GM12892 (cell line): ENCODE measurements around the gene TNFRSF8.

ENCODE experiments used
- DNase-seq: peaks from one replicate; pipeline ENCODE4 v3.0.0; 2011; ENCODE audit not compliant: insufficient read length
- FAIRE-seq: peaks from 2 replicates; lab custom pipeline; 2011; peaks lifted over from hg19 to GRCh38; lab: Jason Lieb, UNC
- POLR2A ChIP-seq: IDR thresholded peaks from 2 replicates; pipeline ENCODE4 v1.6.1; 2011; ENCODE audit warnings: low read depth, low read length, control low read depth
- POLR2AphosphoS5 ChIP-seq: IDR thresholded peaks from 2 replicates; pipeline ENCODE4 v1.6.1; 2011; ENCODE audit warnings: low read depth, low read length, control low read depth
- TAF1 ChIP-seq: IDR thresholded peaks from 2 replicates; pipeline ENCODE4 v1.6.1; 2011; ENCODE audit warnings: low read depth, mild to moderate bottlenecking, control low read depth, low read length, borderline replicate concordance

Gene TNFRSF8

DNA sequence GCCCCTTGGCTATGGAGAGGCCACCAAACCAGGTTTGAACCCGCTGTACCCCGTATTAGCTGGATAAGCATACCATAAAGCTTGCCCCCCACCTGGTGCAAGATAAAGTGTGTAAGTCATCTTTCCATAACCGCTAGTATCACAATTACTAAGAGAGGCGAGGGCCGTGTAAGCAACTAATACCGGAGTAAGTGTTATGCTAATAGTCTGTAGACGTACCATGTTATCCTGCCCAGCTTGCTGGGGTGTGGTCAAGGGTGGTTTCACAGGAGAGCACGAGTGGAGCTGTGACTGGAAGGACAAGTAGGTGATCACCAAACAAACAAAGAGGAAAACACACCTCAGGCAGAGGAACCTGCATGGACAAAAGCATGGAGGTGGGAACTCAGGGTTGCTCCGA lies 100.1 kb downstream of the TNFRSF8 start:
- DNase-seq = no peak
- peak; percentile 95 for FAIRE-seq
- TF ChIP-seq POLR2A (no peak), POLR2AphosphoS5 (no peak), TAF1 (no peak)

DNA sequence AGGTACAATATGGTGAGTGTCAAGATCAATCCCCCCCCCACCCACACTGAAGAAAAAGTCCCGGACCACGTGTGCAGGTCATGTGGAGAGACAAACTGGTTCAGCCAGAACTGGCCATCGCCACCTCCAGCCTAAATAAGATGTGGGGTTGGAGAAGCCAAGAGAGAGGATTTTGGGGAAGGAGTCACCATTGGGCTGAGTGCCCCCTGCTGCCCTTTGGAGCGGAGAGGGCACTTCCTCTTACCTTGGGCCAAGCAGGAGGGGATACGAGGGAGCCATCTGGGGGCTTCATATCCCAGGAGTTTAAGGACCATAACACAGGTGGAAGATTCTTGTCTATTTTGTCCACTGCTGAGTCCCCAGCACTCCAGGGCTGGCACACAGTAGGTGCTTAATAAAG lies 101.1 kb downstream of the TNFRSF8 start:
- TF ChIP-seq TAF1 (no peak), POLR2AphosphoS5 (no peak), POLR2A (no peak)
- DNase-seq (no peak), FAIRE-seq (no peak)

DNA sequence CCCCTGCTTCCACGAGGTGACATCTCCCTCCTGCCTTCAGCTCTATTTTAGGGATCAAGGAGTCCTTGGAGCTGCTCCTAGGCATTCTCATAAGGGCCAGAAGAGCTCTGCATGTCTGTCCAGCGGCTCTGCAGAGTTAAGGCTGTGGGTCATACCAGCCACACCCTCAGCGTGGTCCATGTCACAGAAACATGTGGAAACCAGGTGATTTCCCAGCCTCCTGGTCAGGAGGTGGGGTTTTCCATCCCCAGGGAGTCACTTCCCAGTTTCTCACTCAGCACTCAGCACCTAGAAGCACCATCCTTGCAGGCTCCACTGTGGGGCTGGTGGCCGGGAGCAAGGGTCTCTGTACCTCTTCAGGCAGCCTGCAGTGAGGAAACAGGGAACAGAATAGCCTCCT lies 102.2 kb downstream of the TNFRSF8 start:
- no peak for TF ChIP-seq TAF1
- TF ChIP-seq POLR2AphosphoS5 = no peak
- no peak for TF ChIP-seq POLR2A
- DNase-seq (no peak), FAIRE-seq (no peak)

DNA sequence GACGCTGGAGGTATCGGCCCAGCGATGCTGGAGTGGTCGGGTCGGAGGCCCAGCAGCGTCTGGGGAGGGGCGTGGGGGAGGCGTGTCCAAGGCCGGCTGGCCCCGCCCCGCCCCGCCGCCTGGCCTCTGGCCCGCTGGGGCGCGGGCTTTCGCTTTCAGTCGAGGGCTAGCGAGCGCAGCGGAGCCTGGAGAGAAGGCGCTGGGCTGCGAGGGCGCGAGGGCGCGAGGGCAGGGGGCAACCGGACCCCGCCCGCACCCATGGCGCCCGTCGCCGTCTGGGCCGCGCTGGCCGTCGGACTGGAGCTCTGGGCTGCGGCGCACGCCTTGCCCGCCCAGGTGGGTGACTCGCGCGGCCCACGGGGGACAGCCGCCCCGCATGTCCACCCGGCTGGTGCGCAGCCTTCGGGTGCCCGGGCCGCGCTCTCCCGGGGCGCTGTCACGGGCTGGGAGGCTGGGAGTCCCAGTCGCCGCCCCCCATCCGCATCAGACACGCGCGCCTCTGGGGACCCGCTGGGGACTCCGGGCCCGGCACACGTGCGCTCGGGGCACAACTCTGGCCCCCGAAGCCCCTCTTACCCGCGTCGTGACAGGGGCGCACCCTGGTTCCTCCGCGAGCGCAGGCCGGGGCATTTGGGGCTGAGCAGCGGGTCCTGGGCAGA lies 103.9 kb downstream of the TNFRSF8 start, which contains the start of gene TNFRSF1B:
TNFRSF1B (plus strand) TSS at position 158 of the 659 bp plus-strand sequence; CDS start at position 259, 101 bp downstream.
- DNase-seq = peak; percentile 92
- FAIRE-seq = peak; percentile 95
- TF ChIP-seq POLR2AphosphoS5 = peak; percentile 88
- TF ChIP-seq TAF1 = peak; percentile 99
- peak; percentile 96 for TF ChIP-seq POLR2A

DNA sequence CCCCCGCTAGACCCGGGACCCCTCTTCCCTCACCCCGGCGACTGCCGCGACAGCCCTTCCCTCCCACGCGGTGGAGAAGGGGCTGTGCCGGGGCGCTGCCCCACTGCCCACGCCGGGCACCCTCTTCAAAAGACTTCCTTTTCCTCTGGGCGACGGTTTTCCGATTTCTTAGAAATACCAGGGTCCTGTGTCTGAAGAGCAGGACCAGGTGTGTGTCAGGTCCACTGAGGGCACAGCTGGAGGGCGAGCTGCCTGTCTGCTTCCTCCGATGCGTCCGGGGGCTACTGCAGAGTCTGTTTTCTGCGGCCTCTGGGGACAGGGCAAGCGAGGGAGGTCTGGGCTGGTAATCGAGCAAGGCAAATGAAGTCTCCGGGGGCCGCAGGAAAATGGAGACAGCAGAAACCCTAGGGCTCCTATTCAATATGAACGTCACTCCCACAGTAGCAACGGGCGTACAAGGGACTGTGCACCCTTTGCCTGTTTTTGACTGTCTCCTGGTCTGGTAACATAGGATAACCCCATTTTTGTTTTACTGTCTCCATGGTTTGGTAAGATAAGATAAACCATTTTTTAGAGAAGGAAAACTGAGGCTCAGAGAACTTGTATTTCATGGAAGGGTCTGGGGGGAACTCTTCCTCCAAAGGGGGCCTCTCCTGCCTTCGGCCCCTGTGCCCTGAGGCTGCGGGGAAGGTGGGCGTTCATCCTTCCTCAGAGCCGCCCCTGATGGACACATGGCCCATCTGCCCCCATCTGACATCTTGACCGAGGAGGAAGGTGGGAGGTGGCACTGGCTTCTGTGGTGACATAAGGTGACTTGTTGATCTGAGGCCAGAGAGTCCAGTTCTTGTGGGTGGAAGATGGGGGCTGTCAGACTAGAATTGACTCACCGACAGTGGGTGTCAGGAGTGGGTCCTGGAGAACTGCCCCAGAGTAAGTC lies 104.7 kb downstream of the TNFRSF8 start:
- DNase-seq = no peak
- no peak for TF ChIP-seq TAF1
- no peak for TF ChIP-seq POLR2A
- no peak for TF ChIP-seq POLR2AphosphoS5
- peak; percentile 88 for FAIRE-seq

DNA sequence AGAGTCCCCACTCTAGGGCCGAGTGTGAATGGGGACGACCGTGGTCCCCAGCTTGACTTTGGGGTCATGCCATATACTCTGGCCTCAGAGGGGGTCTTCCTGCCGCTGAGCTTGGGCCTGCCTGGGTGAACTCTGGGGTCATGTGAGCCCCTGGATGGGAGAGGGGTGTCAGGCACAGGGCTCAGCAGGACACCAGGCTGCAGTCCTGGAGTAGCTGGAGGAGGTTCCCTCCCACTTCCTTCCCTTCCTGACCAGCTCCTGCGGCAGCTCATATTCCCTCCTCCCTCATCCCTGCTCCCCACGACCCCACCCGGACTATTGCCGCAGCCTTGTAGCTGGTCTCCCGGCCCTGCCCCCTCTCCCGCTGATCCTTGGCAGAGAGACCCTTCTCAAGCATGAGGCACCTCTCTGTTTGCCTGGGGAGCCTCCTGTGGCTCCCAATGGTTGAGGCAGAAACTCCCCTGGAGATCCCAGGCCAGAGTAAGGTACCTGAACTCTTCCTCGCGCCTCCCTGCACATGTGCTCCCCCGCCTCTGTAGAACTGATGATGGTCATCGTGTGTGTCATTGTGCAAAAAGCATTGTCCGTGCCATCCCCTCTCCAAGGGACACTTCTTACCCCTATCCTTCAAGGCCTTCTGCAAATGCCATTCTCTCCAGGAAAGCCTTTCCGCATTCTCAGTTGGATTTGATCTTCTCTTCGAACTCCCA lies 105.5 kb downstream of the TNFRSF8 start:
- FAIRE-seq (peak; percentile 83), DNase-seq (no peak)
- TF ChIP-seq TAF1 = no peak
- no peak for TF ChIP-seq POLR2A
- TF ChIP-seq POLR2AphosphoS5 = no peak

DNA sequence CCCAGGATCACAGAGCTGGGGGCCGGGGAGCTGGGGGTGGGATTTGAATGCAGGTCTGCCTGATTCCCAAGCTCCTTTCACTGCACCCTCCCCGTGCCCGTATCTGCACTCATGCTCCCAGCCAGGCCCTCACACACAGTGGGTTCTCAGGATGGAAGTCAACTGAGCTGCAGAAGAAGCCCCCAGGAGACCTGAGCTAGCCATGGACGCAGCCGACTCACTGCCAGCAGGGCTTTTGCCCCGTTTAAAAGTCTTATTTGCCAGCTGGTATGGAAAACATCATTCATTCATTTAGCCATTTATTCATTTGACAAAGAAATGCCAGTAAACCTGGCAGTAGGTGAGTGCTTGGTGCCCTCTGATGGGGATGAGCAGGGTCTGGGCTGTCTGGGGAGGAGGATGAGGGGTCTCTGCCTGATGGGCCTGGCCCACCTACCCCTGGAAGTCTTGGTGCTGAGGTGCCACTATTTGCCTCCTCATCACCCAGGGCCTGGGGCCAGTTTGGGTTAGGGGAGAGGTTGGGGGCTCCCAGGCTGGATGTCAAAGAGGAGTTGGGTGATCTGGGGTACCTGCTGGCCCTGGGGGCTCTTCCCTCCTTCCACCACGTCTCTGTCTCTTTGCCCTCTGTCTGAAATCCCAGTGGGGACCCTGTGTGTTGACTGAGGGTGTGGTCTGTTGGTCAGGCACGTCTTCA lies 106.5 kb downstream of the TNFRSF8 start:
- FAIRE-seq (no peak), DNase-seq (no peak)
- TF ChIP-seq POLR2A (no peak), POLR2AphosphoS5 (no peak), TAF1 (no peak)

DNA sequence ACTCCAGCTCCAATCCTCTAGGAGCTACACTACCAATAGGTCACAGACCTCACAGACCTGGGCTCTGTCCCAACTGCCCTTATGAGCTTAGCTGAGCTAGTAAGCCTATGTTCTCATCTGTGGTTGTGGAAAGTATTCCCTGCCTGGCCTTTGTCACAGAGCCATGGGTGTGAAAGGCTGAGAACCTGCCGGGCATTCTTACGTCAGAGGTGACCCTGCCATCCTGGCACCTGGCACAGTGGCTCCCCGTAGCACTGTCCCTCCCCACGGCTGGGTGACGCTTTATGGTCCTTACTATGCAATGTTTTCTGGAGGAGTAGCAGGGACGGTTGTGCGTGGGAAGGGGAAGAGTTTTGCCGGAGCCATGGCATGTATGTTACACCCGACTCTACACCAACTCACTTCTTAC lies 107.2 kb downstream of the TNFRSF8 start:
- no peak for DNase-seq
- TF ChIP-seq POLR2AphosphoS5 (no peak), POLR2A (no peak), TAF1 (no peak)
- no peak for FAIRE-seq

DNA sequence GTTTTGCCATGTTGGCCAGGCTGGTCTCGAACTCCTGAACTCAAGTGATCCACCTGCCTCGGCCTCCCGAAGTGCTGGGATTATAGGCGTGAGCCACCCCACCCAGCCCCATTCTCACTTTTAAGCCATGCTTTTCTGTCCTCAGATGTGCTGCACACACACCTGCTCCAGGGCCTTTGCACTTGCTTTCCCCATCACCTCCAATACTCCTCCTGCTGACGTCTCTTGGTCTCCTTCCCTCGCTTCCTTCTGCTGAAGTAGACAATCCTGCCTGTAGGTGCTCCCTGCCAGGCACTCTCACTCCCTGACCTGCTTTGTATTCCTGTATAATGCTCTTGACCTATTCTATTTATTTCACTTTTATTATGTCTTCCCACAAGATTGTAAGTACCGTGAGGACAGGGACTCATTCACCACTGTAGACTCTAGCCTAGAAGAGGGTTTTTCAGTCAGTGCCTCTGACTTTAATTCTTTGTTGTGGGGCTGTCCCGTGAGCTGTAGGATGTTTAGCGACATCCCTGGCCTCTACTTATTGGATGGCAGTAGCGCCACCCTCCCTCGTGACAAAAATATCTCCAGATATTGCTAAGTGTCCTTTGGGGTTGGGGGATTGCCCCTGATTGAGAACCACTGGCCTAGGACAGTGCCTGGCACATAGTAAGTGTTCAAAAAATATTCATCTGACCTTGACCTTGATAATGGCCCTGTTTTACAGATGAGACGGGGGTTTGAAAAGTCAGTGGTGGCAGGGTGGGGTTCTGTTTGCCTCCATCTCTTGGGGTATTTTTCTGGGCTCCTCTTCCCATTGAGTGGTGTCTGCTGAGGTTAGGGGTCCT lies 108.3 kb downstream of the TNFRSF8 start:
- no peak for TF ChIP-seq POLR2A
- no peak for TF ChIP-seq TAF1
- FAIRE-seq = no peak
- DNase-seq = no peak
